ENCODE measurements around the gene STIM2.
"Not testable (repeated sequence)": the region's sequence is repeated elsewhere in the genome, so short reads cannot be mapped to it uniquely, and the experiment has no call there.

The STIM2 gene

GRCh38 chr4:27005905-27006590 lies 145.4 kb downstream of the STIM2 start:
- no peak for DNase-seq

- DNase-seq, result no peak
Measured at GRCh38 chr4:27006646-27007045, 146.0 kb downstream of the STIM2 start.

GRCh38 chr4:27007507-27007906 lies 146.9 kb downstream of the STIM2 start:
- no peak for DNase-seq

- no peak for DNase-seq
Measured at GRCh38 chr4:27008679-27009078, 148.0 kb downstream of the STIM2 start.

GRCh38 chr4:27009539-27009938 lies 148.9 kb downstream of the STIM2 start:
- DNase-seq, result no peak

- DNase-seq, result peak; percentile 23
Measured at GRCh38 chr4:27010334-27010940, 149.8 kb downstream of the STIM2 start.

GRCh38 chr4:27011401-27011800 lies 150.8 kb downstream of the STIM2 start:
- no peak for DNase-seq

- no peak for DNase-seq
Measured at GRCh38 chr4:27013012-27013411, 152.4 kb downstream of the STIM2 start.

- DNase-seq, result no peak
Measured at GRCh38 chr4:27016551-27016950, 155.9 kb downstream of the STIM2 start.

GRCh38 chr4:27017623-27018022 lies 157.0 kb downstream of the STIM2 start:
- no peak for DNase-seq

- no peak for DNase-seq
Measured at GRCh38 chr4:27018076-27018475, 157.4 kb downstream of the STIM2 start.

GRCh38 chr4:27018910-27019309 lies 158.3 kb downstream of the STIM2 start:
- no peak for DNase-seq

- DNase-seq, result no peak
Measured at GRCh38 chr4:27019766-27020165, 159.1 kb downstream of the STIM2 start.

- no peak for DNase-seq
Measured at GRCh38 chr4:27020203-27020602, 159.6 kb downstream of the STIM2 start.

- no peak for DNase-seq
Measured at GRCh38 chr4:27020603-27021002, 160.0 kb downstream of the STIM2 start.

GRCh38 chr4:27022963-27023362 lies 162.3 kb downstream of the STIM2 start:
- DNase-seq, result no peak

GRCh38 chr4:27023366-27023765 lies 162.7 kb downstream of the STIM2 start:
- DNase-seq, result no peak

- DNase-seq, result no peak
Measured at GRCh38 chr4:27024805-27025204, 164.2 kb downstream of the STIM2 start.

GRCh38 chr4:27027428-27027827 lies 166.8 kb downstream of the STIM2 start:
- no peak for DNase-seq

- DNase-seq, result not testable (repeated sequence)
Measured at GRCh38 chr4:27035127-27035526, 174.5 kb downstream of the STIM2 start.

GRCh38 chr4:27040356-27040755 lies 179.7 kb downstream of the STIM2 start:
- DNase-seq, result no peak

- DNase-seq, result no peak
Measured at GRCh38 chr4:27042411-27042810, 181.8 kb downstream of the STIM2 start.

GRCh38 chr4:27043200-27043599 lies 182.6 kb downstream of the STIM2 start:
- no peak for DNase-seq

- DNase-seq, result no peak
Measured at GRCh38 chr4:27046851-27047250, 186.2 kb downstream of the STIM2 start.

Measured in NCI-H748 treated with DMSO at 0.1 percent for 48 hours (cell line).